ENCODE data around the gene CNGA3.
A peak's percentile ranks its signal among the peaks of the same experiment; 100 is the strongest.

CNGA3 gene

DNA sequence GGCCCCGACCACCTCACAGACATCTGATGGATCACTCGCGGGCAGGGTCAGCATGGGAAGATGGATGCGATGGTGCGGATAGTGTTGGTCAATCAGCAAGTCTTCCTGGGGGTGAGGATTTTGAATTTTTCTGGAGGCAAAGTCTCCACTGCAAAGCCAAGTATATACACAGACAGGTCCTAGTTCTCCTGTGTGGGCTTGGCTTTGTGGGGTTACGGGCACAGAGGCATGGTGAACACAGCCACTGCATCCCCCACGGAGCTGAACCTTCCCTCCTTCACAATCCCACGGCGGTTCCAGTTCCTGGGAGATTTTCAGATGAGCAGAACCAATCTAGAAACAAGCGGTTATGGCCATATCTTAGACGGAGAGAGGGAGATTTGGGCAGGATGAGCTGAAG, 35.8 kb downstream of the CNGA3 start:
- H3K4me3 ChIP-seq (replicated peaks; ENCODE audit: low read depth, low read length): no peak overlapping the region
- TF ChIP-seq, protein P1, sequence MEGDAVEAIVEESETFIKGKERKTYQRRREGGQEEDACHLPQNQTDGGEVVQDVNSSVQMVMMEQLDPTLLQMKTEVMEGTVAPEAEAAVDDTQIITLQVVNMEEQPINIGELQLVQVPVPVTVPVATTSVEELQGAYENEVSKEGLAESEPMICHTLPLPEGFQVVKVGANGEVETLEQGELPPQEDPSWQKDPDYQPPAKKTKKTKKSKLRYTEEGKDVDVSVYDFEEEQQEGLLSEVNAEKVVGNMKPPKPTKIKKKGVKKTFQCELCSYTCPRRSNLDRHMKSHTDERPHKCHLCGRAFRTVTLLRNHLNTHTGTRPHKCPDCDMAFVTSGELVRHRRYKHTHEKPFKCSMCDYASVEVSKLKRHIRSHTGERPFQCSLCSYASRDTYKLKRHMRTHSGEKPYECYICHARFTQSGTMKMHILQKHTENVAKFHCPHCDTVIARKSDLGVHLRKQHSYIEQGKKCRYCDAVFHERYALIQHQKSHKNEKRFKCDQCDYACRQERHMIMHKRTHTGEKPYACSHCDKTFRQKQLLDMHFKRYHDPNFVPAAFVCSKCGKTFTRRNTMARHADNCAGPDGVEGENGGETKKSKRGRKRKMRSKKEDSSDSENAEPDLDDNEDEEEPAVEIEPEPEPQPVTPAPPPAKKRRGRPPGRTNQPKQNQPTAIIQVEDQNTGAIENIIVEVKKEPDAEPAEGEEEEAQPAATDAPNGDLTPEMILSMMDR (IDR thresholded peaks at IDR 0.05; ENCODE audit: insufficient read depth, low read length, poor library complexity, severe bottlenecking): no peak
- no peaks in the 10 kb centered on the region for H3K36me3 ChIP-seq (ENCODE audit: control insufficient read depth, insufficient read depth, low read length)
- DNase-seq (ENCODE audit: extremely low read depth, insufficient read length): no peak
- no peaks in the 10 kb centered on the region; the same call in none of the 2 replicates for H3K27me3 ChIP-seq (replicated peaks; ENCODE audit: control insufficient read depth, insufficient read depth, low read length)

DNA sequence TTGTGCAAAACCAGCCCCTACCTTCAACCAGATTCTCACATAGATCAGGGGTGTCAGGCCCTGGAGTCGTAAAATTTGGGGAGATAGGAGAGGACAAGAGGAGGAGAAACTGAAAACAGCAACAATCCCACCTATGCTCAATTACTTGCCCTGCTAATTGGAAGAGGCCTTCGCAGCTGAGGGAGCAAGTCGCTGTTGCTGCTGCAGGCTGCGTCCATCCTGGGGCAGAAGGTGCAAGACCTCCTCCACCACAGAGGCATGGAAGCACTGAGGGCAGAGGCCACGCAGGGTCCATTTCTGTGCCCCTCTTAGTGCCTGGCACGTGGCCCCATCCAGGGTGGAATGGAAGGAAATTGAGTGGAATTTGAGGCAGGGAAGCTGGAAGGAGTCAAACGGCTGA, 36.5 kb downstream of the CNGA3 start:
- TF ChIP-seq, protein P1 (IDR thresholded peaks at IDR 0.05; ENCODE audit: insufficient read depth, low read length, poor library complexity, severe bottlenecking): no peak
- H3K27me3 ChIP-seq (replicated peaks; ENCODE audit: control insufficient read depth, insufficient read depth, low read length): no peaks in the 10 kb centered on the region; the same call in none of the 2 replicates
- DNase-seq (ENCODE audit: extremely low read depth, insufficient read length): no peak
- no peak overlapping the region for H3K4me3 ChIP-seq (replicated peaks; ENCODE audit: low read depth, low read length)
- H3K36me3 ChIP-seq (ENCODE audit: control insufficient read depth, insufficient read depth, low read length): no peaks in the 10 kb centered on the region

DNA sequence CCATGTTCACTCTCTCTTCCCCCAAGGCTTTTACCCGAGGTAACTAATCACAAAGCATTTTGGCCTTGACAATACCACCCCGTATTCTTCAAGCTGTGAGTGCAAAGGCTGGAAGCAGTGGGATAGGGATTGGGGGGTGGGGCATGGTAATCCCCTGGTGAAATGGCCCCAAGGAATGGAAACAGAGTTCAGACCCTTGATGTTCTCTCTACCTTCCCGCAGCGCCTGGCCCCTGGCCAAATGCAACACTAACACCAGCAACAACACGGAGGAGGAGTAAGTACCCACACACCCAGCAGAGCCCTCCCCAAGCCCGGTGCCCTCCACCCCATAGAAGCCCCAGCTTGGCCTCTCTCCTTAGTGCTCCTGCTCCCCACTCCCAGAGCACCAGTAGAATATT, 36.9 kb downstream of the CNGA3 start:
- DNase-seq (ENCODE audit: extremely low read depth, insufficient read length): no peak
- TF ChIP-seq, protein P1 (IDR thresholded peaks at IDR 0.05; ENCODE audit: insufficient read depth, low read length, poor library complexity, severe bottlenecking): no peak
- no peaks in the 10 kb centered on the region; the same call in none of the 2 replicates for H3K27me3 ChIP-seq (replicated peaks; ENCODE audit: control insufficient read depth, insufficient read depth, low read length)
- no peaks in the 10 kb centered on the region for H3K36me3 ChIP-seq (ENCODE audit: control insufficient read depth, insufficient read depth, low read length)
- H3K4me3 ChIP-seq (replicated peaks; ENCODE audit: low read depth, low read length): no peak overlapping the region

DNA sequence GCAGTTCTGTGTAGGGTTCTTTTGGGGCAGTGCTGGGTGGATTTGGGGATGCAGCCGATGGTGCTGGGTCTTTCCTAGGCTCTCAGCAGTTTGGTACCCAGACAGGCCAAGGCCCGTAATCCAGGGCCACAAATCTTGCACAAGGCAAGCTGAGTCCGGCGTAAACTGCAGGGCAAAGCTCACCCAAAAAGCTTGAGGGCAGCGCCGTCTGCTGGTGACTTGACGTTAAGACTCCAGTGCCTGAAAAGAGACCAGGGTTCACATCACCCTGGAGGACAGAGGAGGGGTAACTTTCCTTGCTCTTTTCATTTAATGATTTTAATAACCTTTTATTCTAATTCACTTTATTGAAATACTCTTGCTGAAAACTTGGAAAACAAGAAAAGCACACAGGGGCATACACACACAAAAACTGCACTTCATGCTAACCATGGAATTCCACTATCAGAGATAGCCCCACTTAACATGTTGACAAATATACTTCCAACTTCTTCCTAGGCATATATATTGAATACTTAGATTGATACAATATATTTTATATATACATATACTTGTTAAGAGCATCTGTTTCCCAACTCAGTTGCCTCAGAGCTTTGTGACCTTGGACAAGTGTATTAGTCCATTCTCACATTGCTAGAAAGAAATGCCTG, 38.9 kb downstream of the CNGA3 start:
- H3K36me3 ChIP-seq (ENCODE audit: control insufficient read depth, insufficient read depth, low read length): no peaks in the 10 kb centered on the region
- peak; percentile 29 for DNase-seq (ENCODE audit: extremely low read depth, insufficient read length)
- TF ChIP-seq, protein P1 (IDR thresholded peaks at IDR 0.05; ENCODE audit: insufficient read depth, low read length, poor library complexity, severe bottlenecking): peak; percentile 99
- H3K27me3 ChIP-seq (replicated peaks; ENCODE audit: control insufficient read depth, insufficient read depth, low read length): no peaks in the 10 kb centered on the region; the same call in 1 of the 2 replicates
- no peak overlapping the region for H3K4me3 ChIP-seq (replicated peaks; ENCODE audit: low read depth, low read length)

DNA sequence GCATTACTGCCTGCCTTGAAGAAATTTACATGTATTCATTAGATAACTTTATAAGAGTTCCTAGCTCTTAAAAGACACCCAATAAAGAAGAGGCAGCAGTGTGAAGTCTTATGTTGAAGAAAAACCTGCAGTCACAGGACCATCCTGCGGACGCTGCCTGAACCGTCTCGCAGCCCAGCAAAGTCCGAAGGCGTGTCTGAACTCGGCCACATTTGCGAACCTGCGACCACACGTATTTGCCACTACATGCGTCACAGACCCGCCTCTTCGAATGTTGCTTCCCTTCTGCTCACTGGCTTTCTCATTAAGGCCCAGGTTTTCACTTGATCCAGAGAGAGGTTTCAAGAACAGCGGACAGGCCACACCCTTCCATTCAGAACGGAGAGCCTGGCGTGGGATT, 41.2 kb downstream of the CNGA3 start:
- TF ChIP-seq, protein P1 (IDR thresholded peaks at IDR 0.05; ENCODE audit: insufficient read depth, low read length, poor library complexity, severe bottlenecking): no peak
- H3K4me3 ChIP-seq (replicated peaks; ENCODE audit: low read depth, low read length): no peak overlapping the region
- no peaks in the 10 kb centered on the region for H3K36me3 ChIP-seq (ENCODE audit: control insufficient read depth, insufficient read depth, low read length)
- DNase-seq (ENCODE audit: extremely low read depth, insufficient read length): no peak
- no peaks in the 10 kb centered on the region for H3K27me3 ChIP-seq (replicated peaks; ENCODE audit: control insufficient read depth, insufficient read depth, low read length)

DNA sequence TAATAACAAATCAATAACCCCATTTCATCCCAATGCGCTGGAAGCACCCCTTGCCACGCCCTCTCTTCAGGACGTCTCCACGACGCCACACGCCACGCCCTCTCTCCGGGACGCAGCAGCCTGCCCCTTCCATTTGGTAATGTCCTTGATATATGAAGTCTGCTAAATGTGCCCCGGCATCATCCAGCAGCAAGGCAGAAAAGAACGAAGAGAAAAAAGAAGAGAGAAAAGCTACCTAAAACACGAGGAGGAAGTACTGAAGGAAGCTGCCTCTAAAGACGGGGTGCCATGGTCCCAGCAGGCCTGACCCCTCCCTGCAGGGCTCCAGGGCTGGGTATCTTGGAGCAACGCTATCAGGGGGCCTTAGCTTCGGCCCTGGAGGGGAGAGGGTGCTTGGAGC, 41.8 kb downstream of the CNGA3 start:
- TF ChIP-seq, protein P1 (IDR thresholded peaks at IDR 0.05; ENCODE audit: insufficient read depth, low read length, poor library complexity, severe bottlenecking): no peak
- H3K27me3 ChIP-seq (replicated peaks; ENCODE audit: control insufficient read depth, insufficient read depth, low read length): no peaks in the 10 kb centered on the region
- H3K4me3 ChIP-seq (replicated peaks; ENCODE audit: low read depth, low read length): no peak overlapping the region
- no peak for DNase-seq (ENCODE audit: extremely low read depth, insufficient read length)
- H3K36me3 ChIP-seq (ENCODE audit: control insufficient read depth, insufficient read depth, low read length): no peaks in the 10 kb centered on the region
